Endothelial cell of umbilical vein (primary cell): ENCODE data around the gene MRGPRE. TPM values are rescaled to one million over a fixed set of nuclear protein-coding genes. Genes with fewer than 3 reads are reported as not detected.

Experiments
- BruUV-seq: library from RNA; stranded (reverse); fragments of 400-500 nt; replicated peaks from 2 replicates; lab custom pipeline; 2021; lab: Mats Ljungman, UMichigan
- CTCF ChIA-PET: fragments of 300-600, 350-600 bp; sonication (Branson Sonifier 250); formaldehyde crosslinking; loops from one replicate; lab custom pipeline; 2021; ENCODE audit warnings: antibody characterized with exemption, inconsistent platforms; lab: Charles Lee
- POLR2A ChIA-PET: fragments of 300-600, 350-600 bp; sonication (Branson Sonifier 250); formaldehyde crosslinking; loops from one replicate; lab custom pipeline; 2021; ENCODE audit warnings: antibody characterized with exemption, inconsistent platforms; lab: Charles Lee
- DNase-seq: peaks from one replicate; pipeline ENCODE4 v3.0.0-alpha.2; 2011; ENCODE audit warnings: low read depth, low spot score
- FAIRE-seq: peaks from 2 replicates; lab custom pipeline; 2011; peaks lifted over from hg19 to GRCh38; lab: Jason Lieb, UNC
- H2AFZ ChIP-seq: 2 replicates; pipeline ENCODE4 v1.6.0; 2012; ENCODE audit warnings: low read depth, low read length, control low read depth, inconsistent platforms
- H3K27ac ChIP-seq: 2 replicates; pipeline ENCODE4 v1.5.1; 2011; ENCODE audit warnings: low read depth, mild to moderate bottlenecking, control low read depth, low read length, moderate library complexity; ENCODE audit not compliant: insufficient read depth
- H3K27me3 ChIP-seq, 2 experiments: 2 replicates each; pipeline versions ENCODE4 v1.6.0 to v1.6.1; 2011; ENCODE audit warnings: low read length in 2 of 2, mixed read lengths in 1 of 2; ENCODE audit not compliant: control insufficient read depth in 2 of 2, insufficient read depth in 2 of 2
- H3K36me3 ChIP-seq, 2 experiments: 2 replicates in 1 of 2; 3 replicates in 1 of 2; pipeline ENCODE4 v1.5.1; 2011; ENCODE audit warnings: low read length in 2 of 2, mild to moderate bottlenecking in 1 of 2, moderate library complexity in 1 of 2; ENCODE audit not compliant: control insufficient read depth in 2 of 2, insufficient read depth in 2 of 2; ENCODE audit errors: extremely low read depth in 1 of 2
- H3K4me1 ChIP-seq: 3 replicates; pipeline ENCODE4 v1.5.1; 2011; ENCODE audit warnings: mild to moderate bottlenecking, low read length; ENCODE audit not compliant: control insufficient read depth, insufficient read depth; ENCODE audit errors: extremely low read depth
- H3K4me2 ChIP-seq: 2 replicates; pipeline ENCODE4 v1.6.1; 2011; ENCODE audit warnings: low read length, control low read depth, mixed read lengths; ENCODE audit not compliant: insufficient read depth
- H3K4me3 ChIP-seq, 3 experiments: fragments of 200-600 bp in 1 of 3; sonication (generic), shearing (Covaris generic) in 1 of 3; replicated peaks in 1 of 3; 2 replicates each; pipeline ENCODE4 v1.5.1; 2011 to 2016; ENCODE audit warnings: control low read depth in 3 of 3, low read length in 3 of 3, mild to moderate bottlenecking in 2 of 3, inconsistent platforms in 1 of 3, low read depth in 1 of 3, moderate library complexity in 1 of 3; ENCODE audit not compliant: insufficient read depth in 1 of 3
- H3K79me2 ChIP-seq: 2 replicates; pipeline ENCODE4 v1.6.0; 2012; ENCODE audit warnings: low read length, inconsistent platforms; ENCODE audit not compliant: control insufficient read depth, insufficient read depth
- H3K9ac ChIP-seq: replicated peaks from 2 replicates; pipeline ENCODE3; 2011; ENCODE audit warnings: low read length, control low read depth; ENCODE audit not compliant: insufficient read depth; ENCODE audit errors: extremely low read depth
- H3K9me1 ChIP-seq: replicated peaks from 3 replicates; pipeline ENCODE4 v1.6.0; 2011; ENCODE audit warnings: mild to moderate bottlenecking, low read length; ENCODE audit not compliant: control insufficient read depth, insufficient read depth; ENCODE audit errors: extremely low read depth
- H3K9me3 ChIP-seq: replicated peaks from 2 replicates; pipeline ENCODE4 v1.5.1; 2012; ENCODE audit warnings: low read length, inconsistent platforms; ENCODE audit not compliant: control insufficient read depth, insufficient read depth
- H4K20me1 ChIP-seq: replicated peaks from 2 replicates; pipeline ENCODE3; 2011; ENCODE audit warnings: mild to moderate bottlenecking, low read length; ENCODE audit not compliant: control insufficient read depth, insufficient read depth; ENCODE audit errors: extremely low read depth
- CTCF ChIP-seq, 2 donors: IDR thresholded peaks; 1 replicate in 1 of 2; 2 replicates in 1 of 2; pipeline ENCODE4 v1.5.1; 2011; ENCODE audit warnings: low read length in 2 of 2, mild to moderate bottlenecking in 2 of 2, moderate library complexity in 2 of 2, control low read depth in 1 of 2, inconsistent platforms in 1 of 2, low read depth in 1 of 2; ENCODE audit not compliant: insufficient read depth in 1 of 2; ENCODE audit errors: extremely low read depth in 1 of 2
- JUN ChIP-seq: IDR thresholded peaks from 2 replicates; pipeline ENCODE4 v1.6.1; 2011; ENCODE audit warnings: borderline replicate concordance, low read depth; ENCODE audit not compliant: insufficient read length, insufficient read depth
- MAX ChIP-seq: IDR thresholded peaks from 2 replicates; pipeline ENCODE4 v1.6.1; 2011; ENCODE audit not compliant: insufficient read depth, insufficient read length
- POLR2A ChIP-seq: IDR thresholded peaks from 2 replicates; pipeline ENCODE4 v1.6.1; 2012; ENCODE audit warnings: low read depth, mild to moderate bottlenecking, control low read depth, low read length
- dilution Hi-C: fragments of 300-500 bp; cut with MboI; formaldehyde crosslinking; loops from one replicate; pipeline ENCODE4 v1.15.0; 2019; ENCODE audit warnings: low sequenced_read_pairs; ENCODE audit not compliant: extremely low pct_ligation_motif_present
- intact Hi-C: fragments of 100-400 bp; cut with micrococcal nuclease; formaldehyde crosslinking; loops from one replicate; pipeline ENCODE4 v1.10.0; 2022
- polyA plus RNA-seq, 4 experiments: library from polyadenylated mRNA; depleted of rRNA in 3 of 4; stranded (reverse) in 3 of 4; unstranded in 1 of 4; fragments of >200 nt; gene quantifications; 2 replicates each; pipeline versions ENCODE4 v1.2.1 to v1.2.3, GENCODE V29; 2011 to 2012; ENCODE audit warnings: missing spikeins in 1 of 4
- total RNA-seq: library from RNA; stranded (reverse); gene quantifications from 2 replicates; pipeline ENCODE4 v1.2.3, GENCODE V29; 2021

MRGPRE gene
- total and polyA plus RNA-seq, 2 donors (not counting 3 experiments of a cell fraction or from before 2014, with no cell fraction given), result not detected

- ChIA-PET POLR2A (no interaction called here), CTCF (no interaction called here)
- Histone ChIP-seq H3K36me3 (no peaks in the 10 kb centered on the region), H3K9ac (no peak overlapping the region), H3K9me3 (no peaks in the 10 kb centered on the region), H3K4me2 (no peak overlapping the region), H2AFZ (no peak overlapping the region), H3K27ac (no peak overlapping the region), H3K79me2 (no peaks in the 10 kb centered on the region), H3K27me3 (peaks cover 18 to 22% of the 10 kb centered on the region in 2 experiments), H3K4me1 (no peaks in the 10 kb centered on the region), H4K20me1 (no peaks in the 10 kb centered on the region), H3K9me1 (no peaks in the 10 kb centered on the region), H3K4me3 (no peak overlapping the region)
- FAIRE-seq (no peak), DNase-seq (no peak)
- BruUV-seq, result no TSS peak
- no peak for TF ChIP-seq JUN
- intact Hi-C loops (no loop called here), dilution Hi-C loops (no loop called here)
Measured at GRCh38 chr11:3206156-3206921, 25.9 kb downstream of the MRGPRE start.

- Histone ChIP-seq H3K9me3 (no peaks in the 10 kb centered on the region), H4K20me1 (no peaks in the 10 kb centered on the region), H3K79me2 (no peaks in the 10 kb centered on the region), H3K4me3 (no peak overlapping the region), H3K9ac (no peak overlapping the region), H3K27ac (no peak overlapping the region), H2AFZ (no peak overlapping the region), H3K27me3 (peaks cover 13 to 22% of the 10 kb centered on the region in 2 experiments), H3K9me1 (no peaks in the 10 kb centered on the region), H3K4me1 (no peaks in the 10 kb centered on the region), H3K4me2 (no peak overlapping the region), H3K36me3 (no peaks in the 10 kb centered on the region)
- ChIA-PET CTCF (no interaction called here), POLR2A (no interaction called here)
- intact Hi-C loops (no loop called here), dilution Hi-C loops (no loop called here)
- no peak for TF ChIP-seq CTCF (IDR thresholded peaks at IDR 0.05; ENCODE audit: extremely low read depth in 1 of 2, insufficient read depth in 1 of 2, low read depth in 1 of 2, low read length in 2 of 2)
- TF ChIP-seq POLR2A, result no peak
- no peak for TF ChIP-seq MAX
- DNase-seq (no peak), FAIRE-seq (no peak)
- BruUV-seq, result no TSS peak
Measured at GRCh38 chr11:3205261-3206155, 26.7 kb downstream of the MRGPRE start.
